GM10248 (cell line): ENCODE data around the gene NR4A3.

Experiments used
- CTCF ChIA-PET: fragments of 300-600 bp; sonication (Branson Sonifier 250); formaldehyde crosslinking; extraction: SDS; loops from one replicate; lab custom pipeline; 2021; ENCODE audit warnings: antibody characterized with exemption; lab: Yijun Ruan, JAX
- POLR2A ChIA-PET: fragments of 350-650 bp; sonication (Branson Sonifier 250); formaldehyde crosslinking; extraction: SDS; loops from one replicate; lab custom pipeline; 2020; ENCODE audit warnings: antibody characterized with exemption; lab: Yijun Ruan, JAX
- DNase-seq: peaks from one replicate; pipeline ENCODE4 v3.0.0; 2012; ENCODE audit errors: extremely low spot score
- TF ChIP-seq, protein P1 (sequence below): IDR thresholded peaks from 2 replicates; pipeline ENCODE4 v1.5.1; 2012; ENCODE audit warnings: mild to moderate bottlenecking, low read depth; ENCODE audit errors: extremely low read depth, missing control alignments, control extremely low read depth

The NR4A3 gene

DNA sequence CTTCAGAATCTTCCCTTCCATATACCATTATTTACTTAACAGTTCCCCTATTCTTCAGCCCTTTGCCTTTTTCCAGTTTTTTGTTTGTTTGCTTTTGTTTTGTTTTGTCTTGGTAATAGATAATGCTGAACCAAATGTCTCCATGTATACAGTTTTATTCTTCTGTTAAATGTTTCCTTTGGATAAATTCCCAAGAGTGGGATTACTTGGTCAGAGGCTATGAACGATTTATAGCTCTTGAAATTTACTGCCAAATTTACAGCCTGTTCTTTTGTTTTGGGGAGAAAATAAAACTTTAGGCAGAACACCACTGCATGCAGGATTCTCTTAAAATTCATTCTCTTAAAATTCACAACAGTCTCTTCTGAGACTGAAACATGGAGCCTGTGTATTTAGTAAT, 38.6 kb downstream of the NR4A3 start:
- ChIA-PET POLR2A (no interaction called here), CTCF (interaction anchor here (0.9 to 1.6 kb wide), 4 partner anchors 9 to 629 kb away, joined by 3 read pairs; no protein-coding TSS in a partner anchor)
- no peak for DNase-seq
- TF ChIP-seq, protein P1, sequence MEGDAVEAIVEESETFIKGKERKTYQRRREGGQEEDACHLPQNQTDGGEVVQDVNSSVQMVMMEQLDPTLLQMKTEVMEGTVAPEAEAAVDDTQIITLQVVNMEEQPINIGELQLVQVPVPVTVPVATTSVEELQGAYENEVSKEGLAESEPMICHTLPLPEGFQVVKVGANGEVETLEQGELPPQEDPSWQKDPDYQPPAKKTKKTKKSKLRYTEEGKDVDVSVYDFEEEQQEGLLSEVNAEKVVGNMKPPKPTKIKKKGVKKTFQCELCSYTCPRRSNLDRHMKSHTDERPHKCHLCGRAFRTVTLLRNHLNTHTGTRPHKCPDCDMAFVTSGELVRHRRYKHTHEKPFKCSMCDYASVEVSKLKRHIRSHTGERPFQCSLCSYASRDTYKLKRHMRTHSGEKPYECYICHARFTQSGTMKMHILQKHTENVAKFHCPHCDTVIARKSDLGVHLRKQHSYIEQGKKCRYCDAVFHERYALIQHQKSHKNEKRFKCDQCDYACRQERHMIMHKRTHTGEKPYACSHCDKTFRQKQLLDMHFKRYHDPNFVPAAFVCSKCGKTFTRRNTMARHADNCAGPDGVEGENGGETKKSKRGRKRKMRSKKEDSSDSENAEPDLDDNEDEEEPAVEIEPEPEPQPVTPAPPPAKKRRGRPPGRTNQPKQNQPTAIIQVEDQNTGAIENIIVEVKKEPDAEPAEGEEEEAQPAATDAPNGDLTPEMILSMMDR, result no peak

DNA sequence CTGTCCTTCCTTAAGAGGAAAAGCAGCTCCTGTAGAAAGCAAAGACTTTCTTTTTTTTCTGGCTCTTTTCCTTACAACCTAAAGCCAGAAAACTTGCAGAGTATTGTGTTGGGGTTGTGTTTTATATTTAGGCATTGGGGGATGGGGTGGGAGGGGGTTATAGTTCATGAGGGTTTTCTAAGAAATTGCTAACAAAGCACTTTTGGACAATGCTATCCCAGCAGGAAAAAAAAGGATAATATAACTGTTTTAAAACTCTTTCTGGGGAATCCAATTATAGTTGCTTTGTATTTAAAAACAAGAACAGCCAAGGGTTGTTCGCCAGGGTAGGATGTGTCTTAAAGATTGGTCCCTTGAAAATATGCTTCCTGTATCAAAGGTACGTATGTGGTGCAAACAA, 42.3 kb downstream of the NR4A3 start:
- ChIA-PET CTCF (no interaction called here), POLR2A (no interaction called here)
- TF ChIP-seq, protein P1, result no peak
- DNase-seq, result no peak

DNA sequence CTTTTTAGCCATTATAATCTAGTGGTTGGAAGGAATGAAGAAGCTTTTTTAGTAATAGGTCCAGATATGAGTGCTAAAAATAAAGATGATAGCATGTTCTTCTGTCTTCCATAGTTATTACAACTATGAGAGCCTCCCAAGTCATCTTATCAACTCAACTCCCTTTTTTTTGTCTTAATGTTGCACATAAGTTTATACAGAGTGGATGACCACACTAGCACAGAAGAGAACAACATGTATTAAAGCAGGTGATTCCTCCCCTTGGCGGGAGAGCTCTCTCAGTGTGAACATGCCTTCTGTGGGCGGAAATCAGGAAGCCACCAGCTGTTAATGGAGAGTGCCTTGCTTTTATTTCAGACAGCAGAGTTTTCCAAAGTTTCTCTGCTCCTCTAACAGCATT, 44.7 kb downstream of the NR4A3 start:
- ChIA-PET CTCF (interaction anchor here (2.8 kb wide), 1 partner anchor 10 kb away, joined by 8 read pairs; no protein-coding TSS in a partner anchor), POLR2A (no interaction called here)
- TF ChIP-seq, protein P1, result no peak
- DNase-seq, result no peak

DNA sequence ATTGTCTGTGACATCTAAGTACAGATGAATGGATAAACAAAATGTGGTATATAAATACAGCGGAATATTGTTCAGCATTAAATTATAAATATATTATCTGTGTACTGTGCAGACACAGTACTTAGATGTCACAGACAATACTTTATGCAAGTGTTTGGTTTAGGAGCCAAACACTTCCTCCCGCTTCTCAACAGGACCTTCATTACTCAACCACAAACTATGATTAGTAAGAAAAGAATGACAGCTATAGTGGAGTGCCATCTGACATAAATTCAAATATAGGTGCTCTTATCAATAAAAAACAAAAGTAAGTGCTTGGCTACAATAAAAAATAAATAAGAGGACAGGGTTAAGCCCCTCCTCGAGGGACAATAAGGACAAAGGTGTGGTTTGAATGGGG, 45.9 kb downstream of the NR4A3 start:
- TF ChIP-seq, protein P1, result no peak
- ChIA-PET CTCF (interaction anchor here (0.6 to 2.8 kb wide), 3 partner anchors 12 to 23 kb away, joined by 3 to 8 read pairs (median 3); no protein-coding TSS in a partner anchor), POLR2A (no interaction called here)
- DNase-seq, result no peak

DNA sequence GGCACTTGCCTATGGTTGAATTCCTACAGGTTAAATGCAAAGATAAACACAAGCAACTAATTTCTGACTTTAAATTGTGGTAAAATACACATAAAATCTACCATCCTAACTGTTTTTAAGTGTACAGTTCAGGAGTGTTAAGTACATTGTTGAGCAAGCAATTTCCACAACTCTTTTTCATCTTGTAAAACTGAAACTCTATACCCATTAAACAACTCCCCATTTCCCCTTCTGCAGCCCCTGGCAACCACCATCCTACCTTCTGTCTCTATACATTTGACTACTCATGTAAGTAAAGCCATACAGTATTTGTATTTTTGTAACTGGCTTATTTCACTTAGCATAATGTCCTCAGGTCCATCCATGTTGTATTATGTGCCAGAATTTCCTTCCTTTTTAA, 46.3 kb downstream of the NR4A3 start:
- ChIA-PET POLR2A (no interaction called here), CTCF (interaction anchor here (0.6 to 2.8 kb wide), 3 partner anchors 12 to 23 kb away, joined by 3 to 8 read pairs (median 3); no protein-coding TSS in a partner anchor)
- no peak for DNase-seq

DNA sequence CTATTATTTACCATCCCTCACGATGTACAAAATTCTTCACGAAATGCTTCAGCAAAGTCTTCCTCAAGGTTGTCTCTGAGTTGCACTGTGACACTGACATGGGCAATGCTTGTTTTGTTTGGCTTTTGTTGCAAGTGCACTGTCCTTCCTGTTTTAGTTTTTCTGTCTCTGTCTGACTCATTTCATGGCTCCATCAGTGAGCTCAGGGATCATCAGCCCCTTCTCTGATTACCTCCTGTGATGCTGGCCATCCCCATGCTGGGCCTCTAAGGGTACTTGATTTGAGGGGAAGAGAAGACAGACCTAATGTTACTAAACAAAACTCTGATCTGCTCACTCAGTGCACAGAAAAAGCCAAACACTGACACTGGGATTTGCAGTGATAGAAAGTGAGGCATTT, 47.2 kb downstream of the NR4A3 start:
- DNase-seq, result peak; percentile 27
- CTCF ChIA-PET, result interaction anchor here (1.0 to 1.8 kb wide), 3 partner anchors 13 to 568 kb away, joined by 3 to 4 read pairs (median 3); no protein-coding TSS in a partner anchor
- TF ChIP-seq, protein P1, result no peak
- POLR2A ChIA-PET, result no interaction called here

More for the DNA sequence above, 46.3 kb downstream of the NR4A3 start:
- TF ChIP-seq, protein P1, result no peak
